Testis (tissue), 3 donors: ENCODE results near the gene CPNE6. TPM values are rescaled to one million over a fixed set of nuclear protein-coding genes. Genes with fewer than 3 reads are reported as not detected.
A peak's percentile ranks its signal among the peaks of the same experiment; 100 is the strongest.
"Not testable (repeated sequence)": the region's sequence is repeated elsewhere in the genome, so short reads cannot be mapped to it uniquely, and the experiment has no call there.

Experiments used
- DNase-seq: peaks from one replicate; pipeline ENCODE4 v3.0.0-alpha.2; 2019
- H3K27ac ChIP-seq, 2 donors: fragments of 200-600 bp; sonication (generic); one replicate each; pipeline ENCODE4 v1.5.1; 2019
- H3K27me3 ChIP-seq: fragments of 200-600 bp; sonication (generic); one replicate; pipeline ENCODE4 v1.5.1; 2019
- H3K36me3 ChIP-seq: fragments of 200-600 bp; sonication (generic); one replicate; pipeline ENCODE4 v1.5.1; 2017; ENCODE audit warnings: low read depth; ENCODE audit errors: missing control alignments
- H3K4me1 ChIP-seq: fragments of 200-600 bp; sonication (generic); one replicate; pipeline ENCODE4 v1.5.1; 2019
- H3K4me3 ChIP-seq, 2 donors: fragments of 200-600 bp; sonication (generic); one replicate each; pipeline ENCODE4 v1.5.1; 2017 to 2019
- H3K9me3 ChIP-seq: fragments of 200-600 bp; sonication (generic); one replicate; pipeline ENCODE4 v1.5.1; 2017
- POLR2A ChIP-seq: fragments of 450-650 bp; IDR thresholded peaks from one replicate; pipeline ENCODE4 v1.6.1; 2017; ENCODE audit warnings: antibody characterized with exemption, mild to moderate bottlenecking, moderate library complexity
- WGBS, 2 donors: methylation state at CpG; one replicate each; pipeline ENCODE4 v1.1.5; 2018; 5-methylcytosine and 5-hydroxymethylcytosine counted together
- intact Hi-C: fragments of 100-400 bp; cut with DNase I; formaldehyde crosslinking; loops from one replicate; pipeline ENCODE4 v1.15.1; 2023; ENCODE audit warnings: low total_unique reads
- polyA plus RNA-seq: library from polyadenylated mRNA; stranded (reverse); fragments of 350-450 nt; fragmentation: Illumina TruSeq; extraction: RNeasy Lipid Tissue Mini Kit (QIAGEN cat#74804); gene quantifications from one replicate; pipeline ENCODE4 v1.2.3, GENCODE V29; 2014; ENCODE audit warnings: low read depth, low replicate concordance; ENCODE audit not compliant: insufficient read depth
- total RNA-seq, 2 donors: library from RNA; depleted of rRNA; stranded (reverse); fragments of >200 nt; gene quantifications; one replicate each; pipeline ENCODE4 v1.2.3, GENCODE V29; 2016
- TF ChIP-seq, protein P1 (sequence below), 3 experiments: fragments of 450-650 bp in 2 of 3; fragments of 200-600 bp in 1 of 3; sonication (generic) in 1 of 3; IDR thresholded peaks; one replicate each; pipeline ENCODE4 v1.5.1; 2016 to 2019; ENCODE audit warnings: antibody characterized with exemption in 3 of 3, mild to moderate bottlenecking in 2 of 3, moderate library complexity in 1 of 3

CPNE6 gene
- total and polyA plus RNA-seq, 3 donors from 2014 or later, result 0.12 to 5.7 (median 0.71) TPM

DNA sequence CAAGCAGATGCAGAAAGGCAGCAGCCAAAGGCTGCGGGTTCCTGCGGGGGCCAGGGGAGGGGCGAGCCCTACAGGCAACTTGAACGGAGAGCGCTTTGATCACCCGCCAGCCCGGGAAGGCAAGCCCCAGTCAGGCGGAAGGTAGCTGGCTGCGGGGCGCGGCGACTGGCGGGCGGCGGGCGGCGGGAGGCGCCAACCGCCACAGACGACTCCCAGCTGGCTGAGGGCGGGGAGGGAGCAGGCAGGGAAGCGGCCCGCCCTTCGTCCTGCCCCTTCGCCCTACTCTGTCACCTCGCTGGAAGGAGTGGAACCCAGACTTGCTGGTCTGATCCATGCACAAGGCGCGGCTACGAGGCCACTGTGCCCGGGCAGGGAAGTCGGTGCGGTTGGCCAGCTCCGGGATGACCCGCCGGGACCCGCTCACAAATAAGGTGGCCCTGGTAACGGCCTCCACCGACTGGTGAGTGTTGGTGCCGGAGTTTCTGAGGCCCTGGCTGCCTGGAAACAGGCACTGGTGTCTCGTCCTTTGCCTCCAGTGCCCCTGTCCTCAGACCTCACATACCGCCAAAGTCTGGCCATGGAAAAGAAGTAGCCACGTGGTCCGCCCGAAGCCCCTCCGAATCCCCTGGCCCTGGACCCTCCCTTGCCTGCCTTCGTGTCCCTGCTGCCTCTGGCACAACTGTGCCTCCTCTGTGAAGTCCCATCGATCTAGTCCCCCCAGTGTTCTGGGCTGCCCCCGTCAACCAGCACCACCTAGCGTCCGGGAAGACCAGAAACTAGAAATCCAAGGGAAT lies 35.0 kb upstream of the CPNE6 start:
- Histone ChIP-seq H3K27me3 (no peaks in the 10 kb centered on the region), H3K4me1 (no peaks in the 10 kb centered on the region), H3K36me3 (no peaks in the 10 kb centered on the region), H3K4me3 (peak overlapping the region; percentile 54 to 67), H3K9me3 (no peaks in the 10 kb centered on the region), H3K27ac (peak overlapping the region; percentile 56 to 90)
- peak; percentile 82 for DNase-seq
- TF ChIP-seq POLR2A, result no peak
- TF ChIP-seq, protein P1, sequence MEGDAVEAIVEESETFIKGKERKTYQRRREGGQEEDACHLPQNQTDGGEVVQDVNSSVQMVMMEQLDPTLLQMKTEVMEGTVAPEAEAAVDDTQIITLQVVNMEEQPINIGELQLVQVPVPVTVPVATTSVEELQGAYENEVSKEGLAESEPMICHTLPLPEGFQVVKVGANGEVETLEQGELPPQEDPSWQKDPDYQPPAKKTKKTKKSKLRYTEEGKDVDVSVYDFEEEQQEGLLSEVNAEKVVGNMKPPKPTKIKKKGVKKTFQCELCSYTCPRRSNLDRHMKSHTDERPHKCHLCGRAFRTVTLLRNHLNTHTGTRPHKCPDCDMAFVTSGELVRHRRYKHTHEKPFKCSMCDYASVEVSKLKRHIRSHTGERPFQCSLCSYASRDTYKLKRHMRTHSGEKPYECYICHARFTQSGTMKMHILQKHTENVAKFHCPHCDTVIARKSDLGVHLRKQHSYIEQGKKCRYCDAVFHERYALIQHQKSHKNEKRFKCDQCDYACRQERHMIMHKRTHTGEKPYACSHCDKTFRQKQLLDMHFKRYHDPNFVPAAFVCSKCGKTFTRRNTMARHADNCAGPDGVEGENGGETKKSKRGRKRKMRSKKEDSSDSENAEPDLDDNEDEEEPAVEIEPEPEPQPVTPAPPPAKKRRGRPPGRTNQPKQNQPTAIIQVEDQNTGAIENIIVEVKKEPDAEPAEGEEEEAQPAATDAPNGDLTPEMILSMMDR (IDR thresholded peaks at IDR 0.05), result peak; percentile 39 to 75 (median 59)
- WGBS, 2 donors, result 1 to 4% methylated on average over 12 to 49 of the region's 50 CpGs
- intact Hi-C loops, result no loop called here

- H3K36me3 ChIP-seq, H3K9me3 ChIP-seq, DNase-seq, H3K27me3 ChIP-seq, H3K4me1 ChIP-seq, intact Hi-C loops: not testable (repeated sequence)
- Histone ChIP-seq H3K27ac (peak overlapping the region; percentile 56 to 90), H3K4me3 (peak overlapping the region; percentile 54 to 67)
- WGBS, 2 donors, result 41 to 44% methylated on average over 10 of the region's 10 CpGs
Measured at GRCh38 chr14:24036963-24037657, 34.3 kb upstream of the CPNE6 start.

DNA sequence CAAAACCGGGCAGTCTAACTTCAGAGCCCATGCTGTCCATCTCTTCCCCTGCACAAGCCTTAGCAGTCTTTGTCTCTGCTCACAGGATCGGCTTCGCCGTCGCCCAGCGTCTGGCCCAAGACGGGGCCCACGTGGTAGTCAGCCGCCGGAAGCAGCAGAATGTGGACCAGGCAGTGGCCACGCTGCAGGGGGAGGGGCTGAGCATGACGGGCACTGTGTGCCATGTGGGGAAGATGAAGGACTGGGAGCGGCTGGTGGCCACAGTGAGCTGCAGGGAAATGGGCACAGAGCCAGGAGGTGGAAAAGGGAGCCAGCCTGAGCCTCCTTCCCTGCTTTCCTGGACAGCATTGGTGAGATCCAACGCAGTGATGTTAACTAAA lies 33.7 kb upstream of the CPNE6 start:
- Histone ChIP-seq H3K27ac (no peak overlapping the region), H3K9me3 (no peaks in the 10 kb centered on the region), H3K4me3 (no peak overlapping the region), H3K36me3 (no peaks in the 10 kb centered on the region), H3K27me3 (no peaks in the 10 kb centered on the region), H3K4me1 (no peaks in the 10 kb centered on the region)
- DNase-seq, result no peak
- 51 to 63% methylated on average over 14 of the region's 14 CpGs for WGBS, 2 donors
- intact Hi-C loops, result no loop called here
- TF ChIP-seq POLR2A, result no peak
- TF ChIP-seq, protein P1 (IDR thresholded peaks at IDR 0.05), result no peak

DNA sequence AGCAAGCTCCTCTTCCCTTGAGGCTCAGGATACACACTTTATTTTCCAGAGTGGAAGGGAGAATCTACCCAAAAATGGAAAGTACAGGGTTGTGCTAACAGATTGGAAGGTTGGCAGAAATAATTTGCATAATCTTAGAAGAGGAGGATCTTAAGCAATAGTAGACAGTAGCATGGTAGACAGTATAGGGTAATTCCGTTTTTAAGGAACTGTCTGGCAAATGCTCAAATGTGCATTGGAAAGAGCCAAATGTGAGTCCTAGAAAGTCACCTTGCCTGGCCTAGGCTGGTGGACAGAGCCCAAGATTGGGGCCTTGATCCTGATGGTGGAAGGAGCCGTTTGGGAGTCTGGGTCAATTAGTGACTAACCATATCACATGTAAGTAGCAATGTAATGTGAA lies 32.7 kb upstream of the CPNE6 start:
- H3K27ac ChIP-seq, result no peak overlapping the region
- no peak for DNase-seq
- H3K36me3 ChIP-seq, result no peaks in the 10 kb centered on the region
- TF ChIP-seq POLR2A, result no peak
- TF ChIP-seq, protein P1 (IDR thresholded peaks at IDR 0.05), result no peak
- H3K9me3 ChIP-seq, result no peaks in the 10 kb centered on the region
- no peak overlapping the region for H3K4me3 ChIP-seq
- intact Hi-C loops, result no loop called here
- WGBS, 2 donors, result 87 to 90% methylated on average over 2 of the region's 2 CpGs
- H3K4me1 ChIP-seq, result no peaks in the 10 kb centered on the region
- no peaks in the 10 kb centered on the region for H3K27me3 ChIP-seq

GRCh38 chr14:24040692-24041091 lies 30.7 kb upstream of the CPNE6 start:
- H3K9me3 ChIP-seq, result no peaks in the 10 kb centered on the region
- no peaks in the 10 kb centered on the region for H3K27me3 ChIP-seq
- TF ChIP-seq, protein P1 (IDR thresholded peaks at IDR 0.05), result no peak
- no peak for TF ChIP-seq POLR2A
- no peak overlapping the region for H3K27ac ChIP-seq
- no peaks in the 10 kb centered on the region for H3K4me1 ChIP-seq
- 56 to 72% methylated on average over 2 of the region's 2 CpGs for WGBS, 2 donors
- intact Hi-C loops, result no loop called here
- DNase-seq, result no peak
- no peak overlapping the region for H3K4me3 ChIP-seq
- H3K36me3 ChIP-seq, result no peaks in the 10 kb centered on the region
